WTC11 (cell line): Measurements from ENCODE around the gene CEP104. TPM values are rescaled to one million over a fixed set of nuclear protein-coding genes. Genes with fewer than 3 reads are reported as not detected.

ENCODE experiments used
- ATAC-seq: fragments of 200-7000 bp; cut with Tn5 transposase; 2 replicates; pipeline ENCODE4 v1.10.0; 2021; ENCODE audit warnings: mild to moderate bottlenecking, moderate library complexity
- CTCF ChIA-PET: fragments of 300-600 bp; sonication (Branson Sonifier 250); formaldehyde crosslinking; loops from one replicate; lab custom pipeline; 2021; ENCODE audit warnings: antibody characterized with exemption; lab: Charles Lee
- POLR2A ChIA-PET: fragments of 350-600 bp; sonication (Branson Sonifier 250); formaldehyde crosslinking; loops from one replicate; lab custom pipeline; 2021; ENCODE audit warnings: antibody characterized with exemption; lab: Charles Lee
- DNase-seq: peaks from one replicate; pipeline ENCODE4 v3.0.0; 2021; ENCODE audit warnings: low spot score
- H3K27ac Mint-ChIP-seq: 2 replicates; pipeline ENCODE4 v1.8.0; 2021; ENCODE audit warnings: mixed read lengths
- H3K27me3 Mint-ChIP-seq: 2 replicates; pipeline ENCODE4 v1.8.0; 2021; ENCODE audit warnings: low read depth, mild to moderate bottlenecking, moderate library complexity, mixed read lengths
- H3K36me3 Mint-ChIP-seq: 2 replicates; pipeline ENCODE4 v1.8.0; 2021; ENCODE audit warnings: mixed read lengths
- H3K4me1 Mint-ChIP-seq: 2 replicates; pipeline ENCODE4 v1.8.0; 2022; ENCODE audit warnings: mixed read lengths
- H3K4me3 Mint-ChIP-seq: 2 replicates; pipeline ENCODE4 v1.8.0; 2021; ENCODE audit warnings: mild to moderate bottlenecking, moderate library complexity, mixed read lengths
- H3K9me3 Mint-ChIP-seq: 2 replicates; pipeline ENCODE4 v1.8.0; 2021; ENCODE audit warnings: mixed read lengths
- ELF4 ChIP-seq: sonication (generic); formaldehyde crosslinking; IDR thresholded peaks from 2 replicates; pipeline ENCODE4 v1.8.1; 2022; ENCODE audit warnings: low read depth, mild to moderate bottlenecking, moderate library complexity, missing genetic modification reagents
- ESRRA ChIP-seq: sonication (generic); formaldehyde crosslinking; IDR thresholded peaks from 2 replicates; pipeline ENCODE4 v1.8.1; 2022; ENCODE audit warnings: mild to moderate bottlenecking, missing genetic modification reagents, borderline replicate concordance
- IRF2 ChIP-seq: sonication (generic); formaldehyde crosslinking; IDR thresholded peaks from 2 replicates; pipeline ENCODE4 v1.8.0; 2022; ENCODE audit warnings: low read depth, missing genetic modification reagents, borderline replicate concordance
- NR1H2 ChIP-seq: sonication (generic); formaldehyde crosslinking; IDR thresholded peaks from 2 replicates; pipeline ENCODE4 v1.9.0; 2021; ENCODE audit warnings: mild to moderate bottlenecking, moderate library complexity, missing genetic modification reagents
- RORB ChIP-seq: fragments of 250-450 bp; sonication (Bioruptor Pico); IDR thresholded peaks from 2 replicates; pipeline ENCODE4 v1.9.0; 2021; ENCODE audit warnings: mild to moderate bottlenecking
- SOX15 ChIP-seq: fragments of 250-450 bp; sonication (Bioruptor Pico); IDR thresholded peaks from 2 replicates; pipeline ENCODE4 v1.9.0; 2021; ENCODE audit warnings: mild to moderate bottlenecking
- SP1 ChIP-seq: sonication (generic); formaldehyde crosslinking; conservative IDR thresholded peaks from 2 replicates; pipeline ENCODE4 v1.8.1; 2022; ENCODE audit warnings: missing genetic modification reagents
- TCF7 ChIP-seq: sonication (generic); formaldehyde crosslinking; IDR thresholded peaks from 2 replicates; pipeline ENCODE4 v1.8.0; 2022; ENCODE audit warnings: mild to moderate bottlenecking, low read depth, missing genetic modification reagents, moderate library complexity
- ZNF232 ChIP-seq: sonication (generic); formaldehyde crosslinking; IDR thresholded peaks from 2 replicates; pipeline ENCODE4 v1.8.0; 2022; ENCODE audit warnings: mild to moderate bottlenecking, missing genetic modification reagents
- ZNF263 ChIP-seq: sonication (generic); formaldehyde crosslinking; IDR thresholded peaks from 2 replicates; pipeline ENCODE4 v1.8.1; 2022; ENCODE audit warnings: low read depth, mild to moderate bottlenecking, moderate library complexity, missing genetic modification reagents
- ZNF416 ChIP-seq: fragments of 250-450 bp; sonication (Bioruptor Pico); IDR thresholded peaks from 2 replicates; pipeline ENCODE4 v1.9.0; 2021; ENCODE audit warnings: mild to moderate bottlenecking, inconsistent platforms
- total RNA-seq: library from RNA; stranded (reverse); gene quantifications from 3 replicates; pipeline ENCODE4 v1.2.3, GENCODE V29; 2021
- TF ChIP-seq, protein P1 (sequence below): sonication (generic); formaldehyde crosslinking; IDR thresholded peaks from 2 replicates; pipeline ENCODE4 v1.8.1; 2023; ENCODE audit warnings: mild to moderate bottlenecking, moderate library complexity, missing genetic modification reagents
- TF ChIP-seq, protein P2 (sequence below): fragments of 200-600 bp; IDR thresholded peaks from 2 replicates; pipeline ENCODE4 v1.8.0; 2022; ENCODE audit warnings: antibody characterized with exemption
- TF ChIP-seq, protein P3 (sequence below): fragments of 250-450 bp; sonication (Bioruptor Pico); conservative IDR thresholded peaks from 2 replicates; pipeline ENCODE4 v1.9.0; 2021; ENCODE audit warnings: mild to moderate bottlenecking
- TF ChIP-seq, protein P4 (sequence below): fragments of 250-450 bp; sonication (Bioruptor Pico); IDR thresholded peaks from 2 replicates; pipeline ENCODE4 v1.9.0; 2021; ENCODE audit warnings: moderate library complexity, mild to moderate bottlenecking, inconsistent platforms, borderline replicate concordance
- TF ChIP-seq, protein P5 (sequence below): sonication (generic); formaldehyde crosslinking; IDR thresholded peaks from 2 replicates; pipeline ENCODE4 v1.8.0; 2022; ENCODE audit warnings: missing genetic modification reagents
- TF ChIP-seq, protein P6 (sequence below): fragments of 250-450 bp; sonication (Bioruptor Pico); IDR thresholded peaks from 2 replicates; pipeline ENCODE4 v1.9.0; 2021; ENCODE audit warnings: mild to moderate bottlenecking, borderline replicate concordance

CEP104 gene
- total RNA-seq, 1 experiment from 2014 or later = 38.0 TPM

DNA sequence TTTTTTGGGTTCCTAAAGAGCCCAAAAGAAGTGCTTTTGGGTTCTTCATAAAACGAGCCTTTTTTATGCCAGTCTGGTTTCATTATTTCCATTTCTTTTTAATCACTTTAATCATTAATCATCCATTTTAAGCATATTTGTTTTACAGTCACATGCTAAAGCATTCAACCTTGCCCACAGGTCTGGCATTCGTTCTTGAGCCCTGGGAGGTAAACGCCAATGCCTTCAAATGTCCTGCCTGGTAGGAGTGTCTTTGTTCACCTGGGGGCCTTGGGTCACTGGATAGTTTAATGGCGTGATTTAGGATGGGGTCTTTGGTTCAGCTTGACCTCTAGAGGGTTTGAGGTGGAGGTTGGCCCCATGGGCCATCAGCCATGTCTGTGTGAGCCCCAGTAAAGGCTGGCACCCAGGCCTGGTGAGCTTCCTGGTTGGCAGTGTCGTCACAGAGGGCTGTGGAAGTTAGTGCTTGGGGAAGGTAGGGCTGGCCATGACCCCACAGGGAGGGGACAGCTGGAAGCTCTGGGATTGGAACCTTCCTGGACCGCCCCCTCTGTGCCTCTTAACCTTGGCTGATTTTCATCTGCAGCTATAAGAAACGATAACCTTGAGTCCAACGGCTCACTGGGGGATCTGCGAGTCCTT, 22.9 kb upstream of the CEP104 start:
- no peak overlapping the region for H3K4me3 Mint-ChIP-seq
- no peaks in the 10 kb centered on the region for H3K4me1 Mint-ChIP-seq
- POLR2A ChIA-PET = no interaction called here
- DNase-seq (no peak), ATAC-seq (no peak)
- H3K9me3 Mint-ChIP-seq = peaks cover 18% of the 10 kb centered on the region
- no peak overlapping the region for H3K27ac Mint-ChIP-seq
- H3K27me3 Mint-ChIP-seq = no peaks in the 10 kb centered on the region
- H3K36me3 Mint-ChIP-seq = peaks cover 39% of the 10 kb centered on the region
- TF ChIP-seq, protein P1, sequence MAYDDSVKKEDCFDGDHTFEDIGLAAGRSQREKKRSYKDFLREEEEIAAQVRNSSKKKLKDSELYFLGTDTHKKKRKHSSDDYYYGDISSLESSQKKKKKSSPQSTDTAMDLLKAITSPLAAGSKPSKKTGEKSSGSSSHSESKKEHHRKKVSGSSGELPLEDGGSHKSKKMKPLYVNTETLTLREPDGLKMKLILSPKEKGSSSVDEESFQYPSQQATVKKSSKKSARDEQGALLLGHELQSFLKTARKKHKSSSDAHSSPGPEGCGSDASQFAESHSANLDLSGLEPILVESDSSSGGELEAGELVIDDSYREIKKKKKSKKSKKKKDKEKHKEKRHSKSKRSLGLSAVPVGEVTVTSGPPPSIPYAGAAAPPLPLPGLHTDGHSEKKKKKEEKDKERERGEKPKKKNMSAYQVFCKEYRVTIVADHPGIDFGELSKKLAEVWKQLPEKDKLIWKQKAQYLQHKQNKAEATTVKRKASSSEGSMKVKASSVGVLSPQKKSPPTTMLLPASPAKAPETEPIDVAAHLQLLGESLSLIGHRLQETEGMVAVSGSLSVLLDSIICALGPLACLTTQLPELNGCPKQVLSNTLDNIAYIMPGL (CRISPR knock-in tag) = no peak
- TF ChIP-seq TCF7 (CRISPR knock-in tag) (no peak), ZNF263 (CRISPR knock-in tag) (no peak), ZNF232 (CRISPR knock-in tag) (no peak), RORB (CRISPR knock-in tag) (no peak), SOX15 (CRISPR knock-in tag) (no peak), ELF4 (CRISPR knock-in tag) (no peak), ZNF416 (CRISPR knock-in tag) (no peak)
- TF ChIP-seq, protein P2, sequence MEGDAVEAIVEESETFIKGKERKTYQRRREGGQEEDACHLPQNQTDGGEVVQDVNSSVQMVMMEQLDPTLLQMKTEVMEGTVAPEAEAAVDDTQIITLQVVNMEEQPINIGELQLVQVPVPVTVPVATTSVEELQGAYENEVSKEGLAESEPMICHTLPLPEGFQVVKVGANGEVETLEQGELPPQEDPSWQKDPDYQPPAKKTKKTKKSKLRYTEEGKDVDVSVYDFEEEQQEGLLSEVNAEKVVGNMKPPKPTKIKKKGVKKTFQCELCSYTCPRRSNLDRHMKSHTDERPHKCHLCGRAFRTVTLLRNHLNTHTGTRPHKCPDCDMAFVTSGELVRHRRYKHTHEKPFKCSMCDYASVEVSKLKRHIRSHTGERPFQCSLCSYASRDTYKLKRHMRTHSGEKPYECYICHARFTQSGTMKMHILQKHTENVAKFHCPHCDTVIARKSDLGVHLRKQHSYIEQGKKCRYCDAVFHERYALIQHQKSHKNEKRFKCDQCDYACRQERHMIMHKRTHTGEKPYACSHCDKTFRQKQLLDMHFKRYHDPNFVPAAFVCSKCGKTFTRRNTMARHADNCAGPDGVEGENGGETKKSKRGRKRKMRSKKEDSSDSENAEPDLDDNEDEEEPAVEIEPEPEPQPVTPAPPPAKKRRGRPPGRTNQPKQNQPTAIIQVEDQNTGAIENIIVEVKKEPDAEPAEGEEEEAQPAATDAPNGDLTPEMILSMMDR = no peak
- TF ChIP-seq, protein P3, sequence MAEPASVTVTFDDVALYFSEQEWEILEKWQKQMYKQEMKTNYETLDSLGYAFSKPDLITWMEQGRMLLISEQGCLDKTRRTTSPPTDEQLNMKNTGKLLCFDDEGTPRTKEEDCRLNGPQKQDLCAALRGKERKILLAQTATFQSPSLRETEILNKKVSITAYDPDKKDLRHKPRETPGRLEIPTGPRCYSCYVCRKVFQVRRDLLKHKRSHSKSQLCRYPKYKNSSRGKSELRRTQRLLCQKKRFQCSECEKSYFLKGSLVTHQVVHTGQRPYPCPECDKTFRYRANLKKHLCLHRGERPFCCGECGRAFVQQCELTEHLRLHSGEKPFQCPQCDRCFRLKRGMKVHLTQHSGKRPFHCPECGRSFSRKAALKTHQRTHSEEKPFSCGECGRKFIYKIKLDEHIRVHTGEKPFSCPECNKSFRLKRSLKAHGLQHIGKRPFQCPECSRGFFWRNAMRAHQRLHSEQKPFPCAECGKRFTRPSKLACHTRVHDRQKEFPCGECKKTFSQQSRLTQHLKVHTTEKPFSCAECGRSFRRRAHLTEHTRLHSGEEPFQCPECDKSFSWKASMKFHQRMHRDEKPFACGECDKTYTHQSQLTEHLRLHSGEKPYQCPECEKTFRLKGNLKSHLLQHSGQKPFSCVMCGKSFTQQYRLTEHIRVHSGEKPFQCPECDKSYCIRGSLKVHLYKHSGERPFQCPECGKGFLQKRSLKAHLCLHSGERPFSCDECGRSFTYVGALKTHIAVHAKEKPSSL (CRISPR knock-in tag) = no peak
- CTCF ChIA-PET = no interaction called here

DNA sequence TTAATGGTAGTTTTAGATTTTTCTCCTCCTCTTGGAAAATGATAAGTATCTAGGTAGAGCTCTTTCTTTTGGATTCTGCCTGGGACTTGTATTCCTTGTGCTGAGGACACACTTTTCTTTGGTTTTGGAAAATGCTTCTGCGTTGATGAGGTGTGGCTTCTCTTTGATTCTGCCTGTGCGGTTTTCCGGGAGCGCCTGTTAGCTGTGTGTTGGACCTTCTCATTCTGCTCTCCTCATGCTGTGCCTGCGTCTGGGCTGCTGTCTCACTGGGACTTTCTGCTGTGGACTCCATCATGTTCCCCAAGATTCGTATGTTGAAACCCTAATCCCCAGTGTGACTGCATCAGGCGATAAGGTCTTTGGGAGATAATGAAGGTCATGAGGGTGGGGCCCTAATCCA, 22.1 kb upstream of the CEP104 start:
- Mint-ChIP-seq H3K36me3 (peaks cover 42% of the 10 kb centered on the region), H3K4me3 (no peak overlapping the region)
- CTCF ChIA-PET = no interaction called here

More for the DNA sequence above, 22.1 kb upstream of the CEP104 start:
- POLR2A ChIA-PET = no interaction called here
- H3K27ac Mint-ChIP-seq = no peak overlapping the region
- DNase-seq = no peak
- no peak for ATAC-seq
- no peaks in the 10 kb centered on the region for H3K4me1 Mint-ChIP-seq
- TF ChIP-seq, protein P4, sequence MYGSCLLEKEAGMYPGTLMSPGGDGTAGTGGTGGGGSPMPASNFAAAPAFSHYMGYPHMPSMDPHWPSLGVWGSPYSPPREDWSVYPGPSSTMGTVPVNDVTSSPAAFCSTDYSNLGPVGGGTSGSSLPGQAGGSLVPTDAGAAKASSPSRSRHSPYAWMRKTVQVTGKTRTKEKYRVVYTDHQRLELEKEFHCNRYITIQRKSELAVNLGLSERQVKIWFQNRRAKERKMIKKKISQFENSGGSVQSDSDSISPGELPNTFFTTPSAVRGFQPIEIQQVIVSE (CRISPR knock-in tag) = no peak
- no peak for TF ChIP-seq NR1H2 (CRISPR knock-in tag)
- TF ChIP-seq IRF2 (CRISPR knock-in tag) = no peak
- no peak for TF ChIP-seq ESRRA (CRISPR knock-in tag)
- no peak for TF ChIP-seq SP1 (CRISPR knock-in tag)
- TF ChIP-seq, protein P5, sequence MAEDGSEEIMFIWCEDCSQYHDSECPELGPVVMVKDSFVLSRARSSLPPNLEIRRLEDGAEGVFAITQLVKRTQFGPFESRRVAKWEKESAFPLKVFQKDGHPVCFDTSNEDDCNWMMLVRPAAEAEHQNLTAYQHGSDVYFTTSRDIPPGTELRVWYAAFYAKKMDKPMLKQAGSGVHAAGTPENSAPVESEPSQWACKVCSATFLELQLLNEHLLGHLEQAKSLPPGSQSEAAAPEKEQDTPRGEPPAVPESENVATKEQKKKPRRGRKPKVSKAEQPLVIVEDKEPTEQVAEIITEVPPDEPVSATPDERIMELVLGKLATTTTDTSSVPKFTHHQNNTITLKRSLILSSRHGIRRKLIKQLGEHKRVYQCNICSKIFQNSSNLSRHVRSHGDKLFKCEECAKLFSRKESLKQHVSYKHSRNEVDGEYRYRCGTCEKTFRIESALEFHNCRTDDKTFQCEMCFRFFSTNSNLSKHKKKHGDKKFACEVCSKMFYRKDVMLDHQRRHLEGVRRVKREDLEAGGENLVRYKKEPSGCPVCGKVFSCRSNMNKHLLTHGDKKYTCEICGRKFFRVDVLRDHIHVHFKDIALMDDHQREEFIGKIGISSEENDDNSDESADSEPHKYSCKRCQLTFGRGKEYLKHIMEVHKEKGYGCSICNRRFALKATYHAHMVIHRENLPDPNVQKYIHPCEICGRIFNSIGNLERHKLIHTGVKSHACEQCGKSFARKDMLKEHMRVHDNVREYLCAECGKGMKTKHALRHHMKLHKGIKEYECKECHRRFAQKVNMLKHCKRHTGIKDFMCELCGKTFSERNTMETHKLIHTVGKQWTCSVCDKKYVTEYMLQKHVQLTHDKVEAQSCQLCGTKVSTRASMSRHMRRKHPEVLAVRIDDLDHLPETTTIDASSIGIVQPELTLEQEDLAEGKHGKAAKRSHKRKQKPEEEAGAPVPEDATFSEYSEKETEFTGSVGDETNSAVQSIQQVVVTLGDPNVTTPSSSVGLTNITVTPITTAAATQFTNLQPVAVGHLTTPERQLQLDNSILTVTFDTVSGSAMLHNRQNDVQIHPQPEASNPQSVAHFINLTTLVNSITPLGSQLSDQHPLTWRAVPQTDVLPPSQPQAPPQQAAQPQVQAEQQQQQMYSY (CRISPR knock-in tag) = no peak
- TF ChIP-seq, protein P6, sequence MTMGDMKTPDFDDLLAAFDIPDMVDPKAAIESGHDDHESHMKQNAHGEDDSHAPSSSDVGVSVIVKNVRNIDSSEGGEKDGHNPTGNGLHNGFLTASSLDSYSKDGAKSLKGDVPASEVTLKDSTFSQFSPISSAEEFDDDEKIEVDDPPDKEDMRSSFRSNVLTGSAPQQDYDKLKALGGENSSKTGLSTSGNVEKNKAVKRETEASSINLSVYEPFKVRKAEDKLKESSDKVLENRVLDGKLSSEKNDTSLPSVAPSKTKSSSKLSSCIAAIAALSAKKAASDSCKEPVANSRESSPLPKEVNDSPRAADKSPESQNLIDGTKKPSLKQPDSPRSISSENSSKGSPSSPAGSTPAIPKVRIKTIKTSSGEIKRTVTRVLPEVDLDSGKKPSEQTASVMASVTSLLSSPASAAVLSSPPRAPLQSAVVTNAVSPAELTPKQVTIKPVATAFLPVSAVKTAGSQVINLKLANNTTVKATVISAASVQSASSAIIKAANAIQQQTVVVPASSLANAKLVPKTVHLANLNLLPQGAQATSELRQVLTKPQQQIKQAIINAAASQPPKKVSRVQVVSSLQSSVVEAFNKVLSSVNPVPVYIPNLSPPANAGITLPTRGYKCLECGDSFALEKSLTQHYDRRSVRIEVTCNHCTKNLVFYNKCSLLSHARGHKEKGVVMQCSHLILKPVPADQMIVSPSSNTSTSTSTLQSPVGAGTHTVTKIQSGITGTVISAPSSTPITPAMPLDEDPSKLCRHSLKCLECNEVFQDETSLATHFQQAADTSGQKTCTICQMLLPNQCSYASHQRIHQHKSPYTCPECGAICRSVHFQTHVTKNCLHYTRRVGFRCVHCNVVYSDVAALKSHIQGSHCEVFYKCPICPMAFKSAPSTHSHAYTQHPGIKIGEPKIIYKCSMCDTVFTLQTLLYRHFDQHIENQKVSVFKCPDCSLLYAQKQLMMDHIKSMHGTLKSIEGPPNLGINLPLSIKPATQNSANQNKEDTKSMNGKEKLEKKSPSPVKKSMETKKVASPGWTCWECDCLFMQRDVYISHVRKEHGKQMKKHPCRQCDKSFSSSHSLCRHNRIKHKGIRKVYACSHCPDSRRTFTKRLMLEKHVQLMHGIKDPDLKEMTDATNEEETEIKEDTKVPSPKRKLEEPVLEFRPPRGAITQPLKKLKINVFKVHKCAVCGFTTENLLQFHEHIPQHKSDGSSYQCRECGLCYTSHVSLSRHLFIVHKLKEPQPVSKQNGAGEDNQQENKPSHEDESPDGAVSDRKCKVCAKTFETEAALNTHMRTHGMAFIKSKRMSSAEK = no peak
- no peaks in the 10 kb centered on the region for H3K27me3 Mint-ChIP-seq
- peaks cover 18% of the 10 kb centered on the region for H3K9me3 Mint-ChIP-seq
